Kidney (tissue), 14 donors: ENCODE results near the gene AATK. TPM values are rescaled to one million over a fixed set of nuclear protein-coding genes. Genes with fewer than 3 reads are reported as not detected.

Source experiments
- DNase-seq, 5 donors: peaks; one replicate each; pipeline ENCODE4 v3.0.0-alpha.2; 2013 to 2020
- FAIRE-seq: peaks from 2 replicates; lab custom pipeline; 2012; peaks lifted over from hg19 to GRCh38; lab: Jason Lieb, UNC
- H3K27ac ChIP-seq, 2 donors: one replicate each; pipeline ENCODE4 v1.7.0; 2013; ENCODE audit warnings: low read depth in 2 of 2, low read length in 2 of 2, inconsistent platforms in 1 of 2
- H3K27me3 ChIP-seq: one replicate; pipeline ENCODE4 v1.7.1; 2013; ENCODE audit warnings: low read length, inconsistent platforms; ENCODE audit not compliant: control insufficient read depth, insufficient read depth
- H3K36me3 ChIP-seq, 3 donors: one replicate each; pipeline versions ENCODE4 v1.7.0 to v1.7.1; 2013; ENCODE audit warnings: low read length in 3 of 3, control low read depth in 1 of 3, inconsistent platforms in 1 of 3; ENCODE audit not compliant: insufficient read depth in 3 of 3, control insufficient read depth in 2 of 3
- H3K4me1 ChIP-seq, 3 donors: one replicate each; pipeline versions ENCODE4 v1.7.0 to v1.7.1; 2013; ENCODE audit warnings: low read length in 3 of 3, inconsistent platforms in 1 of 3, low read depth in 1 of 3; ENCODE audit not compliant: control insufficient read depth in 2 of 3, insufficient read depth in 2 of 3
- H3K4me3 ChIP-seq, 3 donors: one replicate each; pipeline versions ENCODE4 v1.7.0 to v1.8.1; 2013; ENCODE audit warnings: low read length in 3 of 3, control low read depth in 1 of 3, inconsistent platforms in 1 of 3
- H3K9ac ChIP-seq, 3 donors: one replicate each; pipeline versions ENCODE4 v1.7.0 to v1.7.1; 2013; ENCODE audit warnings: low read length in 3 of 3, control low read depth in 1 of 3, inconsistent platforms in 1 of 3
- H3K9me3 ChIP-seq, 3 donors: one replicate each; pipeline versions ENCODE4 v1.7.0 to v1.7.1; 2013; ENCODE audit warnings: low read length in 3 of 3, control low read depth in 1 of 3, inconsistent platforms in 1 of 3; ENCODE audit not compliant: control insufficient read depth in 2 of 3, insufficient read depth in 1 of 3
- CTCF ChIP-seq: IDR thresholded peaks from 3 replicates; pipeline ENCODE4 v1.5.1; 2012; ENCODE audit warnings: mild to moderate bottlenecking, moderate library complexity, borderline replicate concordance; ENCODE audit not compliant: insufficient read depth; ENCODE audit errors: extremely low read depth
- intact Hi-C: fragments of 100-400 bp; cut with DNase I; formaldehyde crosslinking; loops from one replicate; pipeline ENCODE4 v1.11.1; 2022
- polyA plus RNA-seq: library from polyadenylated mRNA; stranded (reverse); fragments of 350-450 nt; fragmentation: Illumina TruSeq; extraction: RNeasy Lipid Tissue Mini Kit (QIAGEN cat#74804); gene quantifications from one replicate; pipeline ENCODE4 v1.2.3, GENCODE V29; 2014; ENCODE audit warnings: low read depth, low replicate concordance; ENCODE audit not compliant: insufficient read depth
- total RNA-seq: library from RNA; stranded (reverse); fragmentation: NEBNext Ultra II Directional; extraction: Animal tissue kit (Norgen Biotek cat#: 25700); gene quantifications from one replicate; pipeline ENCODE4 v1.2.1, GENCODE V29; 2021
- donor health status: control.
- donor health status: control.
- donor health status: control.
- donor health status: control.
- donor health status: control.
- donor health status: DM: yes; HTN: yes; CAD: no.
- donor health status: Normal renal cell carcinoma (clear cell type).

The AATK gene
- total and polyA plus RNA-seq, 2 donors from 2014 or later: 0.65 to 4.2 TPM

GRCh38 chr17:81112450-81112849, 53.6 kb downstream of the AATK start:
- Histone ChIP-seq H3K4me3 (no peak overlapping the region), H3K9ac (no peak overlapping the region), H3K9me3 (no peaks in the 10 kb centered on the region), H3K36me3 (peaks cover 0 to 3% (median 2%) of the 10 kb centered on the region in 3 donors), H3K4me1 (no peaks in the 10 kb centered on the region), H3K27me3 (no peaks in the 10 kb centered on the region), H3K27ac (no peak overlapping the region)
- TF ChIP-seq CTCF: no peak
- intact Hi-C loops: no loop called here
- DNase-seq (no peak), FAIRE-seq (no peak)

DNA sequence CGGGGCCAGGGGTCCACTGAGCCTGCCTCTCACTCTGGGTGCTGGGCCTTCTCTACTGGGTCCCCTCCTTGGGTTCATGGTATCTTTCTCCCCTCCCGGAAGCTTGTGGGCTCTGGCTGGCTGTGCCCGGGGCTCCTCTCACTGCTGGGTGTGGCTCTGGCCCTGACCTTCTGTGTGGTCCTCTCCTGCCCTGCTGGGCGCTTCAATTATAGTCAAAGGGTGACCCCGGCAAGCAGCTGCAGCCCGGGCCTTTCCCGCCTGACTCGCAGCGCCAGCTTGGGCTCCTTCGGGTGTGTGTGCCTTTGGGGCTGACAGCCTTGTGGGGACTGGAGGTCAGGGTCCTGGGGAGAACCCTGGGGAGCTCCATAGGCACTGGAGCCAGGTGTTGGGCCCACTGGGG, 55.0 kb downstream of the AATK start:
- no peak for FAIRE-seq
- no peak overlapping the region for H3K4me3 ChIP-seq
- intact Hi-C loops: no loop called here
- H3K9ac ChIP-seq: no peak overlapping the region
- H3K27ac ChIP-seq: no peak overlapping the region
- H3K9me3 ChIP-seq: no peaks in the 10 kb centered on the region
- H3K36me3 ChIP-seq: peaks cover 0 to 5% (median 2%) of the 10 kb centered on the region in 3 donors
- DNase-seq: no peak
- H3K27me3 ChIP-seq: no peaks in the 10 kb centered on the region
- no peaks in the 10 kb centered on the region for H3K4me1 ChIP-seq
- TF ChIP-seq CTCF: no peak

DNA sequence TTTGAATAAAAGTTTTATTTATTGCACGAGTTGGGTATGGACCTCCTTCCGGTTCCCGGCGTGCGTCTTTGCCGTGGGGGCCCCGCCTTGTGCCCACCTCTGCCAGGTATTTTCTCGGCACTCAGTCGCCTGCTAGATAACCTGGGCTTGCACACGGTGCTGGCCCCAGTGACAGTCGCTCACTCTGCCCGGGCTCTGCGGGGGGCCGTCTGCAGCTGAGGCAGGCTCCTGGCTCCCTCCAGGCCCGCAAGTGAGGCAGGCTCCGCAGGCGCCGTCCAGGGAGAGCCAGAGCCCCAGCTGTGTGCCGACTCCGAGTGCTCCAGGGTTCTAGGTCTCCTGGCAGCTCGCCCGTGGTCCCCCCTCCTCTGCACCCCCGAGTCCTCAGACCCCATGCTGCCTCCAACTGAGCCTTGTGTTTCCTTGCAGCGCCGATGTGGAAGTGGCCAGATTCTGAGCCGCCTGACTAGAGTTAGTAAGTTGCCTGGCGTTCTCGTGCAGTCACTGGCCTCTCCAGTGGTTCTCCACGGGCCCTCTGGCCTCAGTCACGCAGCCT, 55.5 kb downstream of the AATK start:
- no peak overlapping the region for H3K9ac ChIP-seq
- no peak for DNase-seq
- peaks cover 0 to 7% (median 2%) of the 10 kb centered on the region in 3 donors for H3K36me3 ChIP-seq
- H3K27ac ChIP-seq: no peak overlapping the region
- intact Hi-C loops: no loop called here
- TF ChIP-seq CTCF: no peak
- no peaks in the 10 kb centered on the region for H3K4me1 ChIP-seq
- no peak for FAIRE-seq
- no peak overlapping the region for H3K4me3 ChIP-seq
- H3K27me3 ChIP-seq: no peaks in the 10 kb centered on the region
- H3K9me3 ChIP-seq: no peaks in the 10 kb centered on the region

DNA sequence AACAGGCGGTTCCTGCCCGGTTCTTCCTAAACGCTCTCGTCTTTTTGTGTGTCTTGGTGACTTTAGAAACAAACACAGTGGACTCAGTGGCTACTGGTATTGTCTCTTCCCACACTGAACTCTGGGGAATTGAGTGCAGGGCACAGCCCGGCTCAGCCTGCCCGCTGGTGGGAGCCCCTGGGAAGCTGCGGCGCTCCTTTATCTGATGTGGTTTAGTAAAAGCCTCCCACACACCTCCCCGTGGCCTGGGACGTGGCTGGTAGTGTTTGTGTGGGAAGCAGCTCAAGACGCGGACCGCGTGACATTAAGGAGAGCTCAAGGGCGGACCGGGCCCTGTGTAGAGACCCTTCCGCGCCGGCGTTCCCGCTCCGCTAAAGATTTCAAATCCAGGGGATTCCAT, 56.1 kb downstream of the AATK start:
- no peak for TF ChIP-seq CTCF
- no peaks in the 10 kb centered on the region for H3K9me3 ChIP-seq
- no peaks in the 10 kb centered on the region for H3K27me3 ChIP-seq
- H3K4me3 ChIP-seq: no peak overlapping the region
- peaks cover 0 to 12% (median 6%) of the 10 kb centered on the region in 3 donors for H3K36me3 ChIP-seq
- DNase-seq (no peak), FAIRE-seq (no peak)
- intact Hi-C loops: no loop called here
- no peak overlapping the region for H3K27ac ChIP-seq
- H3K4me1 ChIP-seq: no peaks in the 10 kb centered on the region
- no peak overlapping the region for H3K9ac ChIP-seq
